Testis (tissue), 2 donors: ENCODE measurements around the gene ULK4.

Experiments
- POLR2A ChIP-seq: fragments of 450-650 bp; IDR thresholded peaks from one replicate; pipeline ENCODE4 v1.6.1; 2017; ENCODE audit warnings: antibody characterized with exemption, mild to moderate bottlenecking, moderate library complexity
- TF ChIP-seq, protein P1 (sequence below), 3 experiments: fragments of 450-650 bp in 2 of 3; fragments of 200-600 bp in 1 of 3; sonication (generic) in 1 of 3; IDR thresholded peaks; one replicate each; pipeline ENCODE4 v1.5.1; 2016 to 2019; ENCODE audit warnings: antibody characterized with exemption in 3 of 3, mild to moderate bottlenecking in 2 of 3, moderate library complexity in 1 of 3

GRCh38 chr3:41681479-41681878 lies 280.4 kb downstream of the ULK4 start:
- TF ChIP-seq, protein P1, sequence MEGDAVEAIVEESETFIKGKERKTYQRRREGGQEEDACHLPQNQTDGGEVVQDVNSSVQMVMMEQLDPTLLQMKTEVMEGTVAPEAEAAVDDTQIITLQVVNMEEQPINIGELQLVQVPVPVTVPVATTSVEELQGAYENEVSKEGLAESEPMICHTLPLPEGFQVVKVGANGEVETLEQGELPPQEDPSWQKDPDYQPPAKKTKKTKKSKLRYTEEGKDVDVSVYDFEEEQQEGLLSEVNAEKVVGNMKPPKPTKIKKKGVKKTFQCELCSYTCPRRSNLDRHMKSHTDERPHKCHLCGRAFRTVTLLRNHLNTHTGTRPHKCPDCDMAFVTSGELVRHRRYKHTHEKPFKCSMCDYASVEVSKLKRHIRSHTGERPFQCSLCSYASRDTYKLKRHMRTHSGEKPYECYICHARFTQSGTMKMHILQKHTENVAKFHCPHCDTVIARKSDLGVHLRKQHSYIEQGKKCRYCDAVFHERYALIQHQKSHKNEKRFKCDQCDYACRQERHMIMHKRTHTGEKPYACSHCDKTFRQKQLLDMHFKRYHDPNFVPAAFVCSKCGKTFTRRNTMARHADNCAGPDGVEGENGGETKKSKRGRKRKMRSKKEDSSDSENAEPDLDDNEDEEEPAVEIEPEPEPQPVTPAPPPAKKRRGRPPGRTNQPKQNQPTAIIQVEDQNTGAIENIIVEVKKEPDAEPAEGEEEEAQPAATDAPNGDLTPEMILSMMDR (IDR thresholded peaks at IDR 0.05) = no peak
- TF ChIP-seq POLR2A = no peak
